GM19023 (cell line): Measurements from ENCODE around the gene ZFP36L1.
"Not testable (repeated sequence)": the region's sequence is repeated elsewhere in the genome, so short reads cannot be mapped to it uniquely, and the experiment has no call there.

Experiments
- ATAC-seq: cut with Tn5 transposase; IDR thresholded peaks from one replicate; pipeline ENCODE4 v1.9.1; 2021; ENCODE audit warnings: mild to moderate bottlenecking, moderate library complexity; ENCODE audit not compliant: unreplicated experiment

The ZFP36L1 gene

GRCh38 chr14:68767248-68767645 is 25.6 kb downstream of the ZFP36L1 start:
- ATAC-seq = no peak

GRCh38 chr14:68766299-68767247 is 26.3 kb downstream of the ZFP36L1 start:
- no peak for ATAC-seq

- not testable (repeated sequence) for ATAC-seq
These were observed 29.0 kb downstream of the ZFP36L1 start for GRCh38 chr14:68763843-68764242.

GRCh38 chr14:68762953-68763764 is 29.7 kb downstream of the ZFP36L1 start:
- ATAC-seq = no peak

GRCh38 chr14:68761391-68761790 is 31.5 kb downstream of the ZFP36L1 start:
- no peak for ATAC-seq

- ATAC-seq = no peak
These were observed 32.1 kb downstream of the ZFP36L1 start for GRCh38 chr14:68760761-68761160.

- no peak for ATAC-seq
These were observed 32.9 kb downstream of the ZFP36L1 start for GRCh38 chr14:68759937-68760336.

- ATAC-seq = no peak
These were observed 33.8 kb downstream of the ZFP36L1 start for GRCh38 chr14:68759017-68759560.

GRCh38 chr14:68758301-68758700 is 34.6 kb downstream of the ZFP36L1 start:
- ATAC-seq = no peak

GRCh38 chr14:68757618-68758081 is 35.2 kb downstream of the ZFP36L1 start:
- no peak for ATAC-seq

GRCh38 chr14:68756734-68757133 is 36.1 kb downstream of the ZFP36L1 start:
- ATAC-seq = no peak

GRCh38 chr14:68756000-68756481 is 36.8 kb downstream of the ZFP36L1 start:
- no peak for ATAC-seq

GRCh38 chr14:68755016-68755353 is 37.9 kb downstream of the ZFP36L1 start:
- no peak for ATAC-seq

GRCh38 chr14:68753690-68754089 is 39.2 kb downstream of the ZFP36L1 start:
- ATAC-seq = no peak

- ATAC-seq = no peak
These were observed 40.4 kb downstream of the ZFP36L1 start for GRCh38 chr14:68752271-68753006.

- ATAC-seq = no peak
These were observed 43.1 kb downstream of the ZFP36L1 start for GRCh38 chr14:68749487-68750475.

- no peak for ATAC-seq
These were observed 44.2 kb downstream of the ZFP36L1 start for GRCh38 chr14:68748691-68749090.

GRCh38 chr14:68748260-68748659 is 44.6 kb downstream of the ZFP36L1 start:
- ATAC-seq = no peak

GRCh38 chr14:68747393-68747792 is 45.5 kb downstream of the ZFP36L1 start:
- no peak for ATAC-seq
